ENCODE results near the gene KCNAB2. TPM values are rescaled to one million over a fixed set of nuclear protein-coding genes. Genes with fewer than 3 reads are reported as not detected.

The KCNAB2 gene
- total RNA-seq, 2 donors from 2014 or later = 210 to 232 TPM

- ATAC-seq (replicated peaks in 1 of 2) (no peak), DNase-seq (no peak)
- H3K4me1 Mint-ChIP-seq (ENCODE audit: low read depth) = no peaks in the 10 kb centered on the region
- no peaks in the 10 kb centered on the region for H3K9me3 Mint-ChIP-seq
- H3K27me3 Mint-ChIP-seq (ENCODE audit: low read depth) = peaks cover 6% of the 10 kb centered on the region
- H3K27ac Mint-ChIP-seq = no peak overlapping the region
- no peaks in the 10 kb centered on the region for H3K36me3 Mint-ChIP-seq (ENCODE audit: insufficient read depth in 2 of 2)
- no peak overlapping the region for H3K4me3 Mint-ChIP-seq
Observed at GRCh38 chr1:6124746-6125365, 79.2 kb downstream of the KCNAB2 start.

- peaks cover 6% of the 10 kb centered on the region for H3K27me3 Mint-ChIP-seq (ENCODE audit: low read depth)
- no peak overlapping the region for H3K4me3 Mint-ChIP-seq
- H3K36me3 Mint-ChIP-seq (ENCODE audit: insufficient read depth in 2 of 2) = no peaks in the 10 kb centered on the region
- DNase-seq (no peak), ATAC-seq (replicated peaks in 1 of 2) (no peak)
- H3K27ac Mint-ChIP-seq = no peak overlapping the region
- H3K4me1 Mint-ChIP-seq (ENCODE audit: low read depth) = no peaks in the 10 kb centered on the region
- H3K9me3 Mint-ChIP-seq = no peaks in the 10 kb centered on the region
Observed at GRCh38 chr1:6125366-6125765, 79.7 kb downstream of the KCNAB2 start.

- no peak overlapping the region for H3K4me3 Mint-ChIP-seq
- no peak overlapping the region for H3K27ac Mint-ChIP-seq
- ATAC-seq (replicated peaks in 1 of 2) (no peak), DNase-seq (no peak)
- peaks cover 6% of the 10 kb centered on the region for H3K27me3 Mint-ChIP-seq (ENCODE audit: low read depth)
- no peaks in the 10 kb centered on the region for H3K36me3 Mint-ChIP-seq (ENCODE audit: insufficient read depth in 2 of 2)
- H3K9me3 Mint-ChIP-seq = no peaks in the 10 kb centered on the region
- no peaks in the 10 kb centered on the region for H3K4me1 Mint-ChIP-seq (ENCODE audit: low read depth)
Observed at GRCh38 chr1:6126028-6126427, 80.3 kb downstream of the KCNAB2 start.

- H3K36me3 Mint-ChIP-seq (ENCODE audit: insufficient read depth in 2 of 2) = no peaks in the 10 kb centered on the region
- H3K9me3 Mint-ChIP-seq = no peaks in the 10 kb centered on the region
- no peak for ATAC-seq (replicated peaks in 1 of 2)
- no peak for DNase-seq
- no peaks in the 10 kb centered on the region for H3K4me1 Mint-ChIP-seq (ENCODE audit: low read depth)
- H3K4me3 Mint-ChIP-seq = no peak overlapping the region
- H3K27me3 Mint-ChIP-seq (ENCODE audit: low read depth) = peaks cover 6% of the 10 kb centered on the region
- H3K27ac Mint-ChIP-seq = no peak overlapping the region
Observed at GRCh38 chr1:6126521-6127067, 80.9 kb downstream of the KCNAB2 start.

GRCh38 chr1:6127587-6128163 is 82.0 kb downstream of the KCNAB2 start:
- Mint-ChIP-seq H3K4me3 (no peak overlapping the region), H3K27ac (no peak overlapping the region)

GRCh38 chr1:6128276-6129081 is 82.8 kb downstream of the KCNAB2 start:
- no peak for DNase-seq
- Mint-ChIP-seq H3K9me3 (peaks cover 5 to 6% of the 10 kb centered on the region in 2 donors), H3K4me3 (no peak overlapping the region), H3K4me1 (ENCODE audit: low read depth) (no peaks in the 10 kb centered on the region), H3K27ac (no peak overlapping the region), H3K36me3 (ENCODE audit: insufficient read depth in 2 of 2) (peaks cover 3% of the 10 kb centered on the region in 2 donors), H3K27me3 (ENCODE audit: low read depth) (peaks cover 6% of the 10 kb centered on the region)
- no peak for ATAC-seq (replicated peaks in 1 of 2)

More at GRCh38 chr1:6127587-6128163, 82.0 kb downstream of the KCNAB2 start:
- ATAC-seq (replicated peaks in 1 of 2) = peak; percentile 89 to 91
- H3K4me1 Mint-ChIP-seq (ENCODE audit: low read depth) = no peaks in the 10 kb centered on the region
- DNase-seq = peak; percentile 73
- H3K36me3 Mint-ChIP-seq (ENCODE audit: insufficient read depth in 2 of 2) = peaks cover 3% of the 10 kb centered on the region in 2 donors
- peaks cover 6% of the 10 kb centered on the region for H3K27me3 Mint-ChIP-seq (ENCODE audit: low read depth)
- H3K9me3 Mint-ChIP-seq = peaks cover 4% of the 10 kb centered on the region in 2 donors

GRCh38 chr1:6129313-6129712 is 83.6 kb downstream of the KCNAB2 start:
- H3K36me3 Mint-ChIP-seq (ENCODE audit: insufficient read depth in 2 of 2) = peaks cover 3% of the 10 kb centered on the region in 2 donors
- peaks cover 5 to 6% of the 10 kb centered on the region in 2 donors for H3K9me3 Mint-ChIP-seq
- no peak for DNase-seq
- ATAC-seq (replicated peaks in 1 of 2) = no peak
- H3K27ac Mint-ChIP-seq = no peak overlapping the region
- no peak overlapping the region for H3K4me3 Mint-ChIP-seq
- peaks cover 6% of the 10 kb centered on the region for H3K27me3 Mint-ChIP-seq (ENCODE audit: low read depth)
- no peaks in the 10 kb centered on the region for H3K4me1 Mint-ChIP-seq (ENCODE audit: low read depth)

GRCh38 chr1:6130036-6130435 is 84.3 kb downstream of the KCNAB2 start:
- H3K9me3 Mint-ChIP-seq = peaks cover 5 to 6% of the 10 kb centered on the region in 2 donors
- no peak overlapping the region for H3K4me3 Mint-ChIP-seq
- H3K4me1 Mint-ChIP-seq (ENCODE audit: low read depth) = no peaks in the 10 kb centered on the region
- no peak overlapping the region for H3K27ac Mint-ChIP-seq
- ATAC-seq (replicated peaks in 1 of 2) (no peak), DNase-seq (no peak)
- H3K36me3 Mint-ChIP-seq (ENCODE audit: insufficient read depth in 2 of 2) = peaks cover 3% of the 10 kb centered on the region in 2 donors
- peaks cover 6% of the 10 kb centered on the region for H3K27me3 Mint-ChIP-seq (ENCODE audit: low read depth)

GRCh38 chr1:6130596-6130995 is 84.9 kb downstream of the KCNAB2 start:
- Mint-ChIP-seq H3K4me3 (no peak overlapping the region), H3K9me3 (peaks cover 5 to 6% of the 10 kb centered on the region in 2 donors), H3K4me1 (ENCODE audit: low read depth) (no peaks in the 10 kb centered on the region), H3K36me3 (ENCODE audit: insufficient read depth in 2 of 2) (peaks cover 3% of the 10 kb centered on the region in 2 donors), H3K27ac (no peak overlapping the region), H3K27me3 (ENCODE audit: low read depth) (peaks cover 6% of the 10 kb centered on the region)
- ATAC-seq (replicated peaks in 1 of 2) (no peak), DNase-seq (no peak)

GRCh38 chr1:6131561-6131960 is 85.9 kb downstream of the KCNAB2 start:
- Mint-ChIP-seq H3K27ac (no peak overlapping the region), H3K4me1 (ENCODE audit: low read depth) (no peaks in the 10 kb centered on the region), H3K9me3 (peaks cover 5 to 6% of the 10 kb centered on the region in 2 donors), H3K27me3 (ENCODE audit: low read depth) (peaks cover 5% of the 10 kb centered on the region), H3K4me3 (no peak overlapping the region), H3K36me3 (ENCODE audit: insufficient read depth in 2 of 2) (peaks cover 3% of the 10 kb centered on the region in 2 donors)
- no peak for ATAC-seq (replicated peaks in 1 of 2)
- DNase-seq = no peak

GRCh38 chr1:6133146-6133895 is 87.6 kb downstream of the KCNAB2 start:
- Mint-ChIP-seq H3K27me3 (ENCODE audit: low read depth) (no peaks in the 10 kb centered on the region), H3K4me3 (no peak overlapping the region), H3K27ac (no peak overlapping the region), H3K36me3 (ENCODE audit: insufficient read depth in 2 of 2) (peaks cover 3% of the 10 kb centered on the region in 2 donors), H3K9me3 (peaks cover 5 to 6% of the 10 kb centered on the region in 2 donors), H3K4me1 (ENCODE audit: low read depth) (no peaks in the 10 kb centered on the region)
- ATAC-seq (replicated peaks in 1 of 2) = no peak
- no peak for DNase-seq

GRCh38 chr1:6134206-6134605 is 88.5 kb downstream of the KCNAB2 start:
- peaks cover 5 to 6% of the 10 kb centered on the region in 2 donors for H3K9me3 Mint-ChIP-seq
- no peak overlapping the region for H3K4me3 Mint-ChIP-seq
- DNase-seq (no peak), ATAC-seq (replicated peaks in 1 of 2) (no peak)
- no peaks in the 10 kb centered on the region for H3K27me3 Mint-ChIP-seq (ENCODE audit: low read depth)
- no peaks in the 10 kb centered on the region for H3K4me1 Mint-ChIP-seq (ENCODE audit: low read depth)
- peaks cover 3% of the 10 kb centered on the region in 2 donors for H3K36me3 Mint-ChIP-seq (ENCODE audit: insufficient read depth in 2 of 2)
- no peak overlapping the region for H3K27ac Mint-ChIP-seq

Data from activated T-cell treated with anti-CD3 and anti-CD28 coated beads, Interleukin-2, amount 50 U/mL, for 72 hours (primary cell).